GM18499 (cell line): ENCODE results near the gene ACER3.

Experiments
- ATAC-seq: cut with Tn5 transposase; IDR thresholded peaks from one replicate; pipeline ENCODE4 v1.9.1; 2021; ENCODE audit warnings: moderate number of reproducible peaks; ENCODE audit not compliant: insufficient read depth, unreplicated experiment

ACER3 gene

GRCh38 chr11:77069336-77069968 is 208.7 kb downstream of the ACER3 start:
- no peak for ATAC-seq

- no peak for ATAC-seq
Observed at GRCh38 chr11:77069969-77070582, 209.4 kb downstream of the ACER3 start.

GRCh38 chr11:77071077-77071476 is 210.4 kb downstream of the ACER3 start:
- no peak for ATAC-seq

- no peak for ATAC-seq
Observed at GRCh38 chr11:77071671-77072605, 211.2 kb downstream of the ACER3 start.

- no peak for ATAC-seq
Observed at GRCh38 chr11:77072851-77073327, 212.2 kb downstream of the ACER3 start.

GRCh38 chr11:77073328-77074001 is 212.7 kb downstream of the ACER3 start:
- no peak for ATAC-seq

GRCh38 chr11:77074205-77074604 is 213.5 kb downstream of the ACER3 start:
- ATAC-seq: no peak

- ATAC-seq: no peak
Observed at GRCh38 chr11:77074626-77075221, 214.0 kb downstream of the ACER3 start.

- ATAC-seq: no peak
Observed at GRCh38 chr11:77075425-77075905, 214.7 kb downstream of the ACER3 start.
